DOHH2 (cell line): ENCODE measurements around the gene MAP6D1.

Experiments
- EZH2phosphoT487 ChIP-seq: fragments of 200-600 bp; sonication (generic); IDR thresholded peaks from 2 replicates; pipeline ENCODE4 v1.6.1; 2017; ENCODE audit warnings: borderline replicate concordance, mild to moderate bottlenecking, antibody characterized with exemption, low read length, moderate library complexity, mixed read lengths
- TF ChIP-seq, protein P1 (sequence below): fragments of 200-600 bp; sonication (generic); IDR thresholded peaks from one replicate; pipeline ENCODE4 v1.5.1; 2014; ENCODE audit warnings: antibody characterized with exemption, mild to moderate bottlenecking, low read depth, low read length; ENCODE audit not compliant: poor library complexity, severe bottlenecking

GRCh38 chr3:183868796-183869195 lies 43.4 kb upstream of the MAP6D1 start:
- TF ChIP-seq, protein P1, sequence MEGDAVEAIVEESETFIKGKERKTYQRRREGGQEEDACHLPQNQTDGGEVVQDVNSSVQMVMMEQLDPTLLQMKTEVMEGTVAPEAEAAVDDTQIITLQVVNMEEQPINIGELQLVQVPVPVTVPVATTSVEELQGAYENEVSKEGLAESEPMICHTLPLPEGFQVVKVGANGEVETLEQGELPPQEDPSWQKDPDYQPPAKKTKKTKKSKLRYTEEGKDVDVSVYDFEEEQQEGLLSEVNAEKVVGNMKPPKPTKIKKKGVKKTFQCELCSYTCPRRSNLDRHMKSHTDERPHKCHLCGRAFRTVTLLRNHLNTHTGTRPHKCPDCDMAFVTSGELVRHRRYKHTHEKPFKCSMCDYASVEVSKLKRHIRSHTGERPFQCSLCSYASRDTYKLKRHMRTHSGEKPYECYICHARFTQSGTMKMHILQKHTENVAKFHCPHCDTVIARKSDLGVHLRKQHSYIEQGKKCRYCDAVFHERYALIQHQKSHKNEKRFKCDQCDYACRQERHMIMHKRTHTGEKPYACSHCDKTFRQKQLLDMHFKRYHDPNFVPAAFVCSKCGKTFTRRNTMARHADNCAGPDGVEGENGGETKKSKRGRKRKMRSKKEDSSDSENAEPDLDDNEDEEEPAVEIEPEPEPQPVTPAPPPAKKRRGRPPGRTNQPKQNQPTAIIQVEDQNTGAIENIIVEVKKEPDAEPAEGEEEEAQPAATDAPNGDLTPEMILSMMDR: no peak
- TF ChIP-seq EZH2phosphoT487: no peak
